ENCODE data around the gene MSH2.

GRCh38 chr2:47483191-47483590 lies 80.2 kb downstream of the MSH2 start:
- no peak for TF ChIP-seq CTCF (IDR thresholded peaks at IDR 0.05)
- TF ChIP-seq EP300 (IDR thresholded peaks at IDR 0.05): no peak
- TF ChIP-seq POLR2A (IDR thresholded peaks at IDR 0.05): no peak

All from gastroesophageal sphincter (tissue), 3 donors.